ENCODE results near the gene FLT3LG. TPM values are rescaled to one million over a fixed set of nuclear protein-coding genes. Genes with fewer than 3 reads are reported as not detected.
"Not testable (repeated sequence)": the region's sequence is repeated elsewhere in the genome, so short reads cannot be mapped to it uniquely, and the experiment has no call there.

The FLT3LG gene
- polyA plus RNA-seq, 4 donors: 2.7 to 4.6 (median 4.1) TPM

DNA sequence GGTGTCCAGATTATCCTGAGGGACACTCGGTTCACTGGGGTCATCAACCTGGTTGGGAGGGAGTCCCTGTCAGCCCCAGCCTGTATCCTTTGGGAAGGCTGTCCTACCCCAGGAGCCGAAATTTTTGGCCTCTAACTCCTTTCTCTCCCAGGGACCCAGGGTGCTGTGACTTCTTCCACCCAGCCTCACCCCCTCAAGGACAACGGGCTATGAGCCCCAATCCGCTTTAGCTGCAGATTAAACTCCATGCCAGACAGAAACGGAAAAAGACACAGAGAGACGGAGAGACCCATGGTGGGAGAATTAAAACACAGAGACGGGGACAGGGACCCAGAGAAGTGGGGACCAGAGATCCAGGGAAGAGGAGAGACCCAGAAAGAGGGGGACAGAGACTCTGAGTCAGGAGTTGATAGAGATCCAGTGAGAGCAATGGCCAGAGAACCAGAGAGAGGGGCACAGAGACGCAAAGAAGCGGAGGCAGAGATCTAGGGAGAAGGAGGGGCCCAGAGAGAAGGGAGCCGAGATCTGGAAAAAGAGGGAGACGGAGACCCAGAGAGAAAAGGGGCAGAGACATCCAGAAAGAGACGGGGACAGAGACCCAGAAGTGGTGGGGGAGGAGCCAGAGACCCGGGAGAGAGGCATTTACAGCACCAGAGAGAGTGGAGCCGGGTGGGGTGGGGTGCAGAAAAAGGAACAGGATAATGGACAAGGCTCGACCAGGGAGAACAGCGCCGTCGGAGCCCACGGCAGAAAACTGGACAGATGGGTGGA, 33.4 kb upstream of the FLT3LG start:
- DNase-seq (ENCODE audit: low read depth in 4 of 4, low spot score in 2 of 4): no peak

DNA sequence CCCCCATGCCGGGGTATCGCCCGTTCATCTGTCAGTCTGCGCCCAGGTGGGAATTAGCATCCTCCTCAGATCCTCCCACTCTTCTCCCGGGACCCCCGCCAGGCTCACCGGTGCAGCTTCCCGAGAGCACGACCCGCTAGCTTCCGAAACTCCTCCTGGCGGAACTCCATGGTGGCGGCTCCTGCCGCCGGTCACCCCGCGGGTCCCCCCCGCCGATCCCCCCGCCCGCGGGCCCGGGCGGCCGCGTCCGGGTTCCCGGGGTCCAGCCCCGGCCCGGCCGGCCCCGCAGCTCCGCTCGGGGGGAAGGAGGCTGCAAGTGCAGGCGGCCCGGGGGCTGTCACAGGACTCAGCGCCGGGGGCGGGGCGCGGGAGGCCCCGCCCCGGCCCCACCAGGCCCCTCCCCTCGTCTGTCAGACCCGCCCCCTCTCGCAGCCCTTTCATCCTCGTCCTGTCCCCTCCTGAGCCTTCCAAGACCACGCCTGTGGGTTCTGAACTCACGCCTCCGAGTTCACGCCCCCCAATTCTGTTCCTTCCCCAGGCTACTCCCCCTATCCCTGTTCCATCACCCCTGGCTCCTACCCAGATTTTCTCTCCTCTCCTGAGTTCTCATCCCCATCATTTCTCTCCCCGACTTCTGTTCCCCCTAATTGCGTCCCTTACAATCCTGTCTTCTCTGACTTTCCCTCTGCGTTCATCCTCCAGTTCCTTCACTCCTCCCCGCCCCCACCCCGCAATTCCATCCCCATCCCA, 32.6 kb upstream of the FLT3LG start, which contains the start of gene SLC17A7:
Gene SLC17A7 (minus strand): TSS at position 318 of the 750 bp plus-strand sequence. CDS start 148 bp downstream, at position 170.
- DNase-seq (ENCODE audit: low read depth in 4 of 4, low spot score in 2 of 4): no peak

DNA sequence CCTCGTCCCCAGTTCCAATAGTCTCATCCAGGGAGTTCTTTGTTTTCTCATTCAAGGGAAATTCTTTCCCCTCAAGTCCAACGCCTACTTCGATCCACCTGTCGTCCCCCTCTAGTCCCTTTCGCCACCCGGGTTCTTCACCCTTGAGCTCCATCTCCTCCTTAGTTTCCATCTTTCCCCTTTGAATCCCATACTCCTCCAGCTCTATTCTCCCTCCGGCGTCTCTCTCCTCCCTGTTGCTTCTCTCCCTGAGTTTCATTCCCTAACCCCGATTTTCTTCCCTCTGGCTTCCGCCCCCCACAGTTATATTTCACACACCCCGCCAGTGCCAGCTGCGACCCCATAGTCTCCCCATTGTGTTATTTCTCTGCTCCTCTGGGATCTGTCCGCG, 32.1 kb upstream of the FLT3LG start:
- DNase-seq (ENCODE audit: low read depth in 4 of 4, low spot score in 2 of 4): no peak

DNA sequence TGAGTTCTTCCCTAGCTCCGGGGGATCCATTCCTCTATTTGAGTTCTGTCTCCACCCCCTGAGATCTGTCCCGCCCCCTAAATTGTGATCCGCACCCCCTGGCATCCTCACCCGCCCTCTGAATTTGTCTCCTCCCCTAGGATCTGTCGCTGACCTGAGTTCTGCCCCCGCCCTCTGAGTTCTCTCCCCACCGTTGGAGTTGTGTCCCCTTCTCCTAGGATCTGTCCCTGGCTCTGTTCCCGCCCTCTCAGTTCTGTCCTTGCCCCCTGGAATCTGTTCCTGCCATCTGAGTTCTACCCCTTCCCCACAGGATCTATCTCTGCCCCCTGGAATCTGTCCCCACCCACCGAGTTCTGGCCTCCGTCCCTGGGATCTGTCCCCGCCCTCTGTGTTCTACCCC, 31.7 kb upstream of the FLT3LG start:
- no peak for DNase-seq (ENCODE audit: low read depth in 4 of 4, low spot score in 2 of 4)

DNA sequence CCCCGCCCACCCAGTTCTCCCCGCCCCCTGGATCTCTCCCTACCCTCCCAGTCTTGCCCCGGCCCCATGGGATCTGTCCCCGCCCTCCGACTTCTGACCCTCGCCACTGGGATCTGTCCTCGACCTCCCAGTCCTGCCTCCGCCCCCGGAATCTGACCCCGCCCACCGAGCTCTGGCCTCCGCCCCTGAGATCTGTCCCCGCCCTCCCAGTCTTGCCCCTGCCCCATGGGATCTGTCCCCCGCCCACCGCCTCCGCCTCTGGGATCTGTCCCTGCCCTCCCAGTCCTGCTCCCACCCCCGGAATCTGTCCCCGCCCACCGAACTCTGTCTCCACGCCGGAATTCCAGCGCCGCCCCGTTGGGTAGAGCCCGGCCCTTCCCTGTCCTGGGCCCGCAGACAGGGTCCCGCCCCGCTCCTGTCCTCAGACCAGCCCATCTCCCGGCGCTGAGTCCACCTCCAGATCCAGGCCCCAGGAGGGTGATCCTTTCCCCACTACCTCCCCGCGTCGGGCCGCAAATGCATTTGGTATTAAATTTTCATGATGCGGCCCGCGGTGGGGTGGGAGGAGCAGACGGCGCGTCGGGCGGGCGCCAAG, 31.1 kb upstream of the FLT3LG start:
- DNase-seq (ENCODE audit: low read depth in 4 of 4, low spot score in 2 of 4): peak; percentile 41 to 78 (median 54)

DNA sequence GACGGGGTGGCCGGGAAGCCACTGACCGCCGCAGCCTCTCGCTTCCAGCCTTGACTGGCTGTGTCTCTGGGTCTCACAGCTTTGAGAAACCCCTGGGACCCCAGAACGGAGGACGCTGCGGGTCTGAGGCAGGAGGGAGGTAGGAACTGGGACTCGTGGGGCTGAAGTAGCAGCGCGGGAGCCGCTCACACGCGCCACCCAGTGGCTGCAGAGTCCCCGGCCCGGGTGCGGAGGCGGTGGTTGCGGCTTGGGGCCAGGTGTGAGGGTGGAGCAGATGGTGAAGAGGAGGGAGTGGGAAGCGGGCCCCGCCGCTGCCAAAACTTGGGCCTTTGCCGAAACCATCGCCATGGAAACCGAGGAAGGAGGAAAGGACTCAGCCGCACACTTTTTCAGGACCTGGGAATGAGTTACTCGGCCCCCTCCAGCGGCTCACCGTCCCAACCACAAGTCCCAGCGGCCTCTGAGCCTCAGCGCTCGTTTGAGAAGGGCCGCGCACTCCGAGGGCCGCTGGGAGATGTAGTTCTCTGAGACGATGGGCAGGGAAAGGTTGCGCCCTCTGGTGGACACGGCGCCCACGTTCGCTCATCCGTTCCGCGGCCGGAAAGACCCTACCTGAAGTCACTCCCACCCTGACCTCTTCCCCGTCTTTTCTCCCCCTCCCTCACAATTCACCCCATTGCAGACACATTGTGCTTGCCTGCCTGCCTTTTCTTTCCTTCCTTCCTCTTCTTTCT, 30.5 kb upstream of the FLT3LG start:
- peak; percentile 89 to 92 (median 90) for DNase-seq (ENCODE audit: low read depth in 4 of 4, low spot score in 2 of 4)

DNA sequence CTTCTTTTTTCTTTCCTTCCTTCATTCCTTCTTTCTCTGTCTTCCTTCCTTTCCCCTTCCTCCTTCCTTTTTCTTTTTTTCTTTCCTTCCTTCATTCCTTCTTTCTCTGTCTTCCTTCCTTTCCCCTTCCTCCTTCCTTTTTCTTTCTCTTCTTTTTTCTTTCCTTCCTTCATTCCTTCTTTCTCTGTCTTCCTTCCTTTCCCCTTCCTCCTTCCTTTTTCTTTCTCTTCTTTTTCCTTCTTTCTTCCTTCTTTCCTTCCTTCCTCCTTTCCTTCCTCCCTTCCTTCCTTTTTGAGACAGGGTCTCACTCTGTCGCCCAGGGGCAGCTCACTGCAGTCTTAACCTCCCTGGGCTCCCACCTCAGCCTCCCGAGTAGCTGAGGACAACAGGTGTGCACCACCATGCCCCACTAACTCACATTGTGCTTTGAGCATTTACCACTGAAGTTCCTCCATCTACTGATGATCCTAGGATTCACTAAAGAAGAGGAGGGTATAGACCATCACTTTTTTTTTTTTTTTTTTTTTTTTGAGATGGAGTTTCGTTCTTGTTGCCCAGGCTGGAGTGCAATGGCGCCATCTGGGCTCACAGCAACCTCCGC, 29.8 kb upstream of the FLT3LG start:
- DNase-seq (ENCODE audit: low read depth in 4 of 4, low spot score in 2 of 4): not testable (repeated sequence)

DNA sequence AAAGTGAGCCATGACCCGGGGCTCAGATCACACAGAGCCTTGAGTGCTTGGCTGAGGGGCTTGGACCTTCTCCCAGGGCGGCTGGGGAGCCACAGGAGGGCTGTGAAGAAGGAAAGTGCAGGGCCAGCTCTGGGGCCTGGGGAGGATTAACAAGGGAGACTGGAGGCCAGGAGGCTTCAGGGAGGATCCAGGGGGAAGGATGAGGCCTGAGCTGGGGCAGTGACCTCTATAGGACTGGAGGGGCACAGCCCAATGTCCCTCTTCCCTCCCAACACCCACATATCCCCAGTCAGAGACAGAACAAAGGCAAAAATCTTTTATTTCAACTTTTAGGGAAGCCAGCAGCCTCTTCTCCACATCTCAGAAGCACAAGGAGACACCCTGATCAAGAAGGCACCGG, 28.0 kb upstream of the FLT3LG start:
- no peak for DNase-seq (ENCODE audit: low read depth in 4 of 4, low spot score in 2 of 4)

DNA sequence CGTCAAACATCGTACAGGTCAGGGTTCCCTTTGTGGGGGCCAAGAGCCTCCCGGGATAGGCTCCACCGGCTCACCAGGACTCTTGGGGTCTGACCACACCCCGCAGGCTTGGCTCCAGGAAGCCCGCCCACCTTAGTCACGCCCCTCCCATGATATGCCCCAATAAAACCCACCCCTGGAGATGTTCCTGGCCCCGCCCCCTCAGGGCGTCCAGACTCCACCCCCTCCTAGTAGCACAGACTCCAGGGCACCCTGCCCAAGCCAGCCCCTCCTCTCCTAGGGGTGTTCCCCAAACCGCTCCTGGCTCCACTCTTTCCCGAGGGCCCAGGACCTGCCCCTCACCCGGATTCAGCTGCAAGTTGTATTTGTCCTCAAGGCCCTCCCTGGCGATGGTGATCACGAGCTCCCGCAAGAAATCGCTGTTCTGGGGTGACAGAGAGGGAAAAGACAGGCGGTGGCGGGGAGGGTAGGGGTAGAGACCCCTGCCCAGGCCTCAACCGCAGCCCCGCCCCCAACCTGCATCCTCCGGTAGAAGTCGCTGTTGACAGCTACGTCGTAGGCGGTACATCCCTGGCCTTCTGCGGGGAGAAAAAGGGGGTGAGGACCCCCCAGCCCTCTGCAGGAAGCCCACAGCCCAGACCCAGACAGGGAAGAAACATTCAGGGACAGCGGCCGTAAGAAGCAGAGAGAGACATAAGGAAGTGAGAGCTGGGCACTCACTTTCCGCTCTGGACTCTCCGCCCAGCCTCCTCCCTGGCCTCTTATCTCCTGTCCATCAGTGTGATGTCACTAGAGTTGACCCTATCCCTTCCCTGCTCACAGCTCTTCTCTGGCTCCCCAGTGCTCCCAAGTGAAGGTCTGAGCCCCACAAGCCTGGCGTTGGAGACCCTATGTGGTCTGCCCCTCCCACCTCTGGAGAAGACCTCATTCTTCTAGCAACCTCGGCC, 26.3 kb upstream of the FLT3LG start:
- DNase-seq (ENCODE audit: low read depth in 4 of 4, low spot score in 2 of 4): no peak

DNA sequence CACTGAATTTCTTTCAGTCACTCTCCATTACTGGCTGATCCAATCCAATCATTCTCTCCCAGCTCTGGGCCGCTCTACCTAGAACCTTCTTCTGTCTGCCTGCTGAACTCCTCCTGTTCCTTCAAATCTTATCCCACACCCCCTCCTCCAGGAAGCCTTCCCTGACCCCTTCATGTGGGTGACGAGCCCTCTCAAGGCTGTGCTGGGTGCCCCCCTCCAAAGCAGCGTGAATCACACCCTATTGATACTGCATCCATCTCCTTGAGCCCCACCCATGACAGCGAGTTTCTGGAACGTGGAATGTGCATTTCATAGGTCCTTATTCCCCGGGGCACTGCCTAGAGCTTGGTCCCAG, 25.6 kb upstream of the FLT3LG start:
- no peak for DNase-seq (ENCODE audit: low read depth in 4 of 4, low spot score in 2 of 4)

DNA sequence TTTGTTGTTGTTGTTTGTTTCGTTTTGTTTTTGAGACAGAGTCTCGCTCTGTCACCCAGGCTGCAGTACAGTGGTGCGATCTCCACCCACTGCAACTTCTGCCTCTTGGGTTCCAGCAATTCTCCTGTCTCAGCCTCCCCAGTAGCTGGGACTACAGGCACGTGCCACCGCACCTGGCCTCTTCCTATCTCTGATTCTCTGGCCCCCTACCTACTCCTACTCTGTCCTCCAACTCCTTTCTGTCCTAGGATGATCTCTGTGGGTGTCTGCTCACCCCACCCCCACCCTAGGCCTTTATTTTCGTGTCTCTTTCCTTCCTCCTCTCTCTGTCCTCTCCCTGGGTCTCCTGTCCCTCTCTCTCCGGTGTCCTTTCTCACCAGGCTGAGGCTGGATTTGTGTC, 23.6 kb upstream of the FLT3LG start:
- DNase-seq (ENCODE audit: low read depth in 4 of 4, low spot score in 2 of 4): no peak

DNA sequence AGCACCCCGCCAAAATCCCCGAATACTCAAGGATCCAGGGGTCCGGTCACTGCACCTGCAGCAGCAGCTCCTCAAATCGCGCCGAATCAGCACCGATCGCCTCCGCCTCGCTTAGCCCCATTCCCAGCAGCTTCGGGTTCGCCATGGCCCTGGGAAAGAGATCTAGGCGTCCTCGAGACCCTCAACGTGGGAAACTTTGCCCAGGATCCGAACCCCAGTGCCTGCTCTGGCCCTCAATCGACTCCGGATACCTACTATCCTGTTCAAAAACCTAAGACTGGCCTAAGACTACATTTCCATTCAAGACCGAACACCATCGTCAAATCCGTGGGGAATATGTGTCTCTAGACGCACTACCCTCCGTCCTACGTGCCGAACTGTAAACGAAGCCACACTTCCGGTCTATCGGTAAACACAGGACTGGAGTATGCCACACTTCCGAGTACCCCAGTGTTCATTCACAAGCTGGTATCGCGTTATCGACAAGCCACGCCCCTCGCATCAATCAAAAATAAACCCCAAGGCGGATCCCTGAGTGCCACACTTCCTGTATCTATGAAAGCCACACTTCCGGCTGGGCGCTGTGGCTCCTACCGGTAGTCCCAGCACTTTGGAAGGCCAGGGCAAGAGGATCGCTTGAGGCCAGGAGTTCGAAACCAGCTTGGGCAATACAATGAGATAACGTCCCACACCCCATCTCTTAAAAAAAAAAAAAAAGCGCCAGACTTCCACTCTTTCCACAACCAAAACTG, 22.4 kb upstream of the FLT3LG start, which contains the start of gene PIH1D1:
Gene PIH1D1 (minus strand): TSS at position 385 of the 752 bp plus-strand sequence. CDS start 240 bp downstream, at position 145.
- peak; percentile 91 to 99 (median 94) for DNase-seq (ENCODE audit: low read depth in 4 of 4, low spot score in 2 of 4)

DNA sequence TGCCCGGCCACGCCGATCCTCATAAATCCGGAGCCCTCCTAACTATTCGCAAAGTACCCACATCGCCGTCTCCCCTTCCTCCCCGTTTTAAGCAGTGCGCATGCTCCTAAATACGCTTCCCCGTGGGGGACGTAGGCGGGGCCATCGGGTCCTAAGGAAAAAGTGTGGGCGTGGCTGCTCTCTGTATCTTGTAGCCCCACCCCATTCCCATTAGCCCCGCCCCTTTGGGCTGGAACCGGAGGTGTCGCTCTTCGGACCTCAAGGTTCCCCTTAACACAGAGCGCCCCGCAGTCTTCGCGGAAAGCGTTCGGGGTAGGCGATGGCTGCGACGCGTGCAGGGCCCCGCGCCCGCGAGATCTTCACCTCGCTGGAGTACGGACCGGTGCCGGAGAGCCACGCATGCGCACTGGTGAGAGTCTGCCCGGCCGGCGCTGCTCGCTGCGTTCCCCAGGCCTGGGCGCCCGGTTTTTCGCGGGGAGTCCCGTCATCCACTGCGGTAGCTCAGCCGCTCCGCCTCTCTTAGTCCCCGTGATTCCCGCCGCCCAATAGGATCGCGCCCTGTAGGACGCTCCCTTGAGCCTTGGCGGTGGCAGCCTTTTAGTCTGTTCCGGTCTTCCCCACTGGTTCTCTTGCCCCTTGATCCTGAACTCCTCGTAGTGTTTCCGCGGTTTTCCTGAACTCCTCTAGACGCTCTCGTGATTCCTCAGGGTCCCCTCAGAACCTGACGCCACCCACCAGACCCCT, 20.8 kb upstream of the FLT3LG start, which contains the start of gene ALDH16A1:
Gene ALDH16A1 (plus strand): TSS at position 213 of the 744 bp plus-strand sequence. CDS start 107 bp downstream, at position 320.
- peak; percentile 94 to 97 (median 96) for DNase-seq (ENCODE audit: low read depth in 4 of 4, low spot score in 2 of 4)

DNA sequence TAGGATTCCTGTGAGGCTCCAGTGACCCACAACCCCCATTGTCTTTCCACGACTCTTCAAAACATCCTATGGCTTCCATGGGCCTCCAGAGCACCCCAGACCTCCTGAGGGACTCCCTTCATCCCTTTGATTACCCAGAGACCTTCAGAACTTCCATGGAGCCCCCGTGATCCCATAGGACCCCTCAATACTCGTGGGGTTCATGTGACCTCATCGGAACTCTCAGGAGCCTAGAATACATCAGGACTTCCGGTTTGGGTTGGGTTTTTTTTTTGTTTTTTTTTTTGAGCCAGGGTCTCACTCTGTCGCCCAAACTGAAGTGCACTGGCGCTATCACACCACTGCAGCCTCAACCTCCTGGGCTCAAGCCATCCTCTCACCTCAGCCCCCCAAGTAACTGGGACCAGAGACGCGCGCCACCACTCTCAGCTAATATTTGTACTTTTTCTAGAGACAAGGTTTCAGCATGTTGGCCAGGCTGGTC, 20.2 kb upstream of the FLT3LG start:
- no peak for DNase-seq (ENCODE audit: low read depth in 4 of 4, low spot score in 2 of 4)

DNA sequence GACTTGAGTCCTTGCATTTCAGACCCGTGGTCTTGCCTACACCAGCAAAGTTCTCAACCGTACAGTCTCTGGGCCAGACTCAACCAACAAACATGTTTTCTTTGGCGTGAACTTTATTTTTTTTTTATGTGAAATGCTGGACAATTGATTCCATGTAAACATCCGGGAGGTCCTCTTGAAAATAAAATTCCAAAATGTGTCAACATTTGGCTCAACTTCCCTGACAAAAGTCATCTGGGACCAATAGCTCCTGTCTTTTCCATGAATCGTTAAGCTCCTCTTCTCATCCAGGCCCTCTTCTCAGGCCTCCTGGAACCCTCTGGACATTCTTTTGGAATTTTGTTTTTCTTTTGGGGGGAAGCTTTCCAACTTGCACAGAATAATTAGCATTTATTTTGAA, 18.2 kb upstream of the FLT3LG start:
- DNase-seq (ENCODE audit: low read depth in 4 of 4, low spot score in 2 of 4): peak in 1 of 4 donors; percentile 67

DNA sequence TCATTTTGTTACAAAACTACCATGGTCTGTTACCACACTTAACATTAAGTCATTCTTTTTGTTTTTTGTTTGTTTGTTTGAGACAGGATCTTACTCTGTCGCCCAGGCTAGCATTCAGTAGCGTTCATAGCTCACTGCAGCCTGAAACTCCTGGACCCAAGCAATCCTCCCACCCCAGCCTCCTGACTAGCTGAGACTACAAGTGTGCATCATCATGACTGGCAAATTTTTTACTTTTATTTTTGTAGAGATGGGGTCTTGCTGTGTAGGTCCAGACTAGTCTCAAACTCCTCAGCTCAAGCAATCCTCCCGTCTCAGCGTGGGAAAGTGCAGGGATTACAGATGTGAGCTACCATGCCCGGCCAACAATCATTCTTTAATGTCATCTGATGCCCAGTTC, 17.7 kb upstream of the FLT3LG start:
- no peak for DNase-seq (ENCODE audit: low read depth in 4 of 4, low spot score in 2 of 4)

DNA sequence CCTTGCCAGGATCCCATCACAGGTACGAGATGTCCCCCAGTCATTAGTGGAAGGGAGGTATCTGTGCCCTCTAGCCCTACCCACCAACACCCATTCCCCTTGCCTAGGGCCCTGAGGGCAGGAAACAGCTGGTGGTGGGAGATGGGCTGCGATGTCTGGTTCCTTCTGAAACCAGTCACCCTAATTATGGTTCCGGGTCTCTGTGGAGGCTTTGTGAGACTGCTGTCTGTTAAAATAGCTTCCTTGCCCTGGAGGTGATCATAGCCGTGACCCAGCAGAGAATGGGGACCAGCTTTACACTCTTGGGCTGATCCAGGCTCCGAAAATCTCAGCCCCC, 15.5 kb upstream of the FLT3LG start:
- DNase-seq (ENCODE audit: low read depth in 4 of 4, low spot score in 2 of 4): no peak

DNA sequence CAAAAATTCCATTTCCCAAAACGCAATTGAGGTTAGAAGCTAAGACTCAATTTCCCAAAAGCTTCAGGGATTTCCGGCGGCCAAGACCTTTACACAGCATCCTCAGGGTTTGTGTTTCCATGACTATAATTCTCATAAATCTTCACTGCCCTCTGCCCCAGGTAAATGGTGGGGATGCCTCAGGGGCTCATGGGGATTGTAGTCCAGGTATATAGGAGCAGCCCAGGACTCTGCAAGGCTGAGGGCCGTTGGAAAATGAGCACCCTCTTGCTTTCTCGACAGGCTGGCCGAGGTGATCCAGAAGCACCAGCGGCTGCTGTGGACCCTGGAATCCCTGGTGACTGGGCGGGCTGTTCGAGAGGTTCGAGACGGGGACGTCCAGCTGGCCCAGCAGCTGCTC, 14.6 kb upstream of the FLT3LG start:
- no peak for DNase-seq (ENCODE audit: low read depth in 4 of 4, low spot score in 2 of 4)

Measured in left renal cortex interstitium (tissue), 4 donors.